Calu3 (cell line): ENCODE data around the gene CCNF. TPM values are rescaled to one million over a fixed set of nuclear protein-coding genes. Genes with fewer than 3 reads are reported as not detected.

ENCODE experiments used
- BruUV-seq: library from RNA; stranded (reverse); fragments of 400-500 nt; replicated peaks from 2 replicates; lab custom pipeline; 2021; lab: Mats Ljungman, UMichigan
- CTCF ChIA-PET: fragments of 300-600 bp; sonication (Branson Sonifier 250); formaldehyde crosslinking; loops from one replicate; lab custom pipeline; 2022; ENCODE audit warnings: antibody characterized with exemption; lab: Charles Lee
- DNase-seq: peaks from one replicate; pipeline ENCODE4 v3.0.0; 2022
- H3K27ac Mint-ChIP-seq: one replicate; pipeline ENCODE4 v1.8.0; 2022; ENCODE audit warnings: mixed read lengths; ENCODE audit not compliant: unreplicated experiment
- H3K27me3 Mint-ChIP-seq: one replicate; pipeline ENCODE4 v1.8.0; 2022; ENCODE audit warnings: mixed read lengths; ENCODE audit not compliant: unreplicated experiment
- H3K36me3 Mint-ChIP-seq: one replicate; pipeline ENCODE4 v1.8.0; 2022; ENCODE audit warnings: mild to moderate bottlenecking, moderate library complexity, mixed read lengths; ENCODE audit not compliant: insufficient read depth, unreplicated experiment
- H3K4me1 Mint-ChIP-seq: one replicate; pipeline ENCODE4 v1.8.0; 2022; ENCODE audit warnings: mild to moderate bottlenecking, low read depth, mixed read lengths; ENCODE audit not compliant: unreplicated experiment
- H3K4me3 Mint-ChIP-seq: one replicate; pipeline ENCODE4 v1.8.0; 2022; ENCODE audit warnings: mild to moderate bottlenecking, low read depth, moderate library complexity, mixed read lengths; ENCODE audit not compliant: unreplicated experiment
- H3K9me3 Mint-ChIP-seq: one replicate; pipeline ENCODE4 v1.8.0; 2022; ENCODE audit warnings: low read depth, mixed read lengths; ENCODE audit not compliant: unreplicated experiment
- intact Hi-C: fragments of 100-400 bp; cut with micrococcal nuclease; formaldehyde crosslinking; loops from one replicate; pipeline ENCODE4 v1.10.0; 2022; ENCODE audit not compliant: unreplicated experiment
- total RNA-seq: library from RNA; stranded (reverse); gene quantifications from 2 replicates; pipeline ENCODE4 v1.2.3, GENCODE V29; 2022
- TF ChIP-seq, protein P1 (sequence below): fragments of 200-600 bp; IDR thresholded peaks from one replicate; pipeline ENCODE4 v1.8.0; 2022; ENCODE audit warnings: antibody characterized with exemption; ENCODE audit not compliant: unreplicated experiment

The CCNF gene
- total RNA-seq, 1 experiment from 2014 or later: 54.5 TPM

DNA sequence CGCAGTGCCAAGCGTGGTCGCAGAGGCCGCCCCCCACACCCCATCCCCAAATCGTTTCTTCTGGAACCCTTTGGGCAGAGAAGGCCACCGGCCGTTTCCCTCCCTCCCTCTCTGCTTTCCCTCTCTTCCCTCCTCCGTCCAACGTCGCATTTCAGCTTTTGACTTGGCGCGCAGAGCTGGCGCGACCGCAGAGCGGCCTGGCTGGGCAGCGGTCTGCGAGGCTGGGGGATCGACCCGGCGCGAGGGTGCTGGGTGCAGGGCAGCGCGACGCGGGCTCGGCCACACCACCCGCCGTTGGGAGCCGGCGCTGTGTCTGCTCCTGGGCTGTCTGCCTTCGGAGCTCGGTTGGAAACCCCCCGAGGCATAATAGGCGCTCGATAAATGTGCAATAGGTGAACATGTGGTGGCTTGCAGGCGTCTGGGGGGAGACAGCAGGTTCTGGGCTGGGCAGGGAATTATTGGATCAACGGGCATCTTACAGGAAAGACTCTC is 39.0 kb downstream of the CCNF start:
- CTCF ChIA-PET: interaction anchor here (0.6 to 1.0 kb wide), 3 partner anchors 8 to 219 kb away, joined by 3 to 6 read pairs (median 4); partner anchors contain the start of gene TEDC2
- peaks cover 39% of the 10 kb centered on the region for H3K27me3 Mint-ChIP-seq
- H3K4me1 Mint-ChIP-seq: peaks cover 13% of the 10 kb centered on the region
- H3K27ac Mint-ChIP-seq: no peak overlapping the region
- TF ChIP-seq, protein P1, sequence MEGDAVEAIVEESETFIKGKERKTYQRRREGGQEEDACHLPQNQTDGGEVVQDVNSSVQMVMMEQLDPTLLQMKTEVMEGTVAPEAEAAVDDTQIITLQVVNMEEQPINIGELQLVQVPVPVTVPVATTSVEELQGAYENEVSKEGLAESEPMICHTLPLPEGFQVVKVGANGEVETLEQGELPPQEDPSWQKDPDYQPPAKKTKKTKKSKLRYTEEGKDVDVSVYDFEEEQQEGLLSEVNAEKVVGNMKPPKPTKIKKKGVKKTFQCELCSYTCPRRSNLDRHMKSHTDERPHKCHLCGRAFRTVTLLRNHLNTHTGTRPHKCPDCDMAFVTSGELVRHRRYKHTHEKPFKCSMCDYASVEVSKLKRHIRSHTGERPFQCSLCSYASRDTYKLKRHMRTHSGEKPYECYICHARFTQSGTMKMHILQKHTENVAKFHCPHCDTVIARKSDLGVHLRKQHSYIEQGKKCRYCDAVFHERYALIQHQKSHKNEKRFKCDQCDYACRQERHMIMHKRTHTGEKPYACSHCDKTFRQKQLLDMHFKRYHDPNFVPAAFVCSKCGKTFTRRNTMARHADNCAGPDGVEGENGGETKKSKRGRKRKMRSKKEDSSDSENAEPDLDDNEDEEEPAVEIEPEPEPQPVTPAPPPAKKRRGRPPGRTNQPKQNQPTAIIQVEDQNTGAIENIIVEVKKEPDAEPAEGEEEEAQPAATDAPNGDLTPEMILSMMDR: no peak
- intact Hi-C loops: no loop called here
- H3K4me3 Mint-ChIP-seq: peak overlapping the region; percentile 74
- peak; percentile 43 for DNase-seq
- no peaks in the 10 kb centered on the region for H3K9me3 Mint-ChIP-seq
- peaks cover 38% of the 10 kb centered on the region for H3K36me3 Mint-ChIP-seq
- no TSS peak for BruUV-seq

GRCh38 chr16:2468725-2469398 is 39.6 kb downstream of the CCNF start:
- DNase-seq: no peak
- BruUV-seq: no TSS peak
- Mint-ChIP-seq H3K4me3 (peak overlapping the region; percentile 74), H3K27ac (no peak overlapping the region), H3K9me3 (no peaks in the 10 kb centered on the region), H3K27me3 (peaks cover 44% of the 10 kb centered on the region), H3K4me1 (peaks cover 15% of the 10 kb centered on the region), H3K36me3 (peaks cover 40% of the 10 kb centered on the region)
- intact Hi-C loops: no loop called here
- TF ChIP-seq, protein P1: no peak
- CTCF ChIA-PET: interaction anchor here (0.6 to 1.0 kb wide), 3 partner anchors 9 to 220 kb away, joined by 3 to 6 read pairs (median 4); partner anchors contain the start of gene TEDC2

GRCh38 chr16:2469399-2470233 is 40.4 kb downstream of the CCNF start:
- BruUV-seq: no TSS peak
- no peak for DNase-seq
- Mint-ChIP-seq H3K9me3 (no peaks in the 10 kb centered on the region), H3K27ac (no peak overlapping the region), H3K27me3 (peaks cover 44% of the 10 kb centered on the region), H3K4me3 (no peak overlapping the region), H3K36me3 (peaks cover 45% of the 10 kb centered on the region), H3K4me1 (peaks cover 15% of the 10 kb centered on the region)
- TF ChIP-seq, protein P1: no peak
- CTCF ChIA-PET: interaction anchor here (0.8 kb wide), 1 partner anchor 10 kb away, joined by 3 read pairs; the partner anchor contains the start of gene TEDC2
- intact Hi-C loops: no loop called here

DNA sequence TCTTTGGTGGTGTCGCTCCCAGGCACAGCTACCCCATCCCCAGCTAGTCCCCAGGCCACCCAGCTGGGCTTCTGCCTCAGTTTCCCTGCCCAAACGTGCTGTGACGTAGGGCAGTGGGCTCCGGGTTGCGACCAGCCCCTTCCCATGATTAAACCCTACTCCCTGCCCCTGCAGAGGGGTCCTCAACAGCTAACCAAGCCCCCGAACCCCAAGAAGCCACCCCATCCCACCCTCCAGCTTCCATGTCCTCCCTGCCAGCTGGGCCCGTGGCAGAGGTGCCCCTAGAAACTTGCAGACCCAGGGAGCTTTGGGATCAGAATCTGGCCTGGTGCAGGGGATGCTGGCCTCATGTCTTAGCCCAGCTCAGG is 41.0 kb downstream of the CCNF start:
- CTCF ChIA-PET: interaction anchor here (0.8 kb wide), 1 partner anchor 10 kb away, joined by 3 read pairs; the partner anchor contains the start of gene TEDC2
- H3K4me1 Mint-ChIP-seq: peaks cover 15% of the 10 kb centered on the region
- peaks cover 50% of the 10 kb centered on the region for H3K36me3 Mint-ChIP-seq
- H3K27ac Mint-ChIP-seq: no peak overlapping the region
- DNase-seq: no peak
- intact Hi-C loops: no loop called here
- H3K27me3 Mint-ChIP-seq: peaks cover 44% of the 10 kb centered on the region
- H3K9me3 Mint-ChIP-seq: no peaks in the 10 kb centered on the region
- TF ChIP-seq, protein P1: no peak
- no peak overlapping the region for H3K4me3 Mint-ChIP-seq
- no TSS peak for BruUV-seq
